ENCODE results near the gene SREBF1. TPM values are rescaled to one million over a fixed set of nuclear protein-coding genes. Genes with fewer than 3 reads are reported as not detected.

SREBF1 gene
- total and polyA plus RNA-seq, 2 of the 8 experiments (the other 6 are each of a cell fraction or from before 2014, with no cell fraction given) = 28.6 to 70.8 TPM

GRCh38 chr17:17772231-17772630 is 64.6 kb downstream of the SREBF1 start (continued):
- TF ChIP-seq CHD7 (IDR thresholded peaks at IDR 0.05; ENCODE audit: insufficient replicate concordance, low read length) = no peak
- no peak for TF ChIP-seq EZH2 (IDR thresholded peaks at IDR 0.05; ENCODE audit: low read depth, low read length, severe bottlenecking)
- TF ChIP-seq GTF2F1 (IDR thresholded peaks at IDR 0.05; ENCODE audit: borderline replicate concordance, low read depth, low read length) = no peak
- TF ChIP-seq JUN (IDR thresholded peaks at IDR 0.05; ENCODE audit: low read depth, low read length) = no peak
- no peak for TF ChIP-seq CTCF (IDR thresholded peaks at IDR 0.05; ENCODE audit: control extremely low read depth in 1 of 3, insufficient read depth in 1 of 3, low read depth in 1 of 3, low read length in 3 of 3)
- no peak for TF ChIP-seq HDAC2 (IDR thresholded peaks at IDR 0.05; ENCODE audit: borderline replicate concordance in 1 of 2, low read depth in 2 of 2, low read length in 2 of 2)
- no peak for TF ChIP-seq CTBP2 (IDR thresholded peaks at IDR 0.05; ENCODE audit: borderline replicate concordance, insufficient read depth, insufficient read length, low read length)
- no peak for TF ChIP-seq NANOG (IDR thresholded peaks at IDR 0.05; ENCODE audit: insufficient read depth, low read depth, low read length, poor library complexity, severe bottlenecking)
